GM10248 (cell line): Measurements from ENCODE around the gene ANTXR1.

Experiments used
- CTCF ChIA-PET: fragments of 300-600 bp; sonication (Branson Sonifier 250); formaldehyde crosslinking; extraction: SDS; loops from one replicate; lab custom pipeline; 2021; ENCODE audit warnings: antibody characterized with exemption; lab: Yijun Ruan, JAX
- POLR2A ChIA-PET: fragments of 350-650 bp; sonication (Branson Sonifier 250); formaldehyde crosslinking; extraction: SDS; loops from one replicate; lab custom pipeline; 2020; ENCODE audit warnings: antibody characterized with exemption; lab: Yijun Ruan, JAX
- DNase-seq: peaks from one replicate; pipeline ENCODE4 v3.0.0; 2012; ENCODE audit errors: extremely low spot score
- TF ChIP-seq, protein P1 (sequence below): IDR thresholded peaks from 2 replicates; pipeline ENCODE4 v1.5.1; 2012; ENCODE audit warnings: mild to moderate bottlenecking, low read depth; ENCODE audit errors: extremely low read depth, missing control alignments, control extremely low read depth

Gene ANTXR1

DNA sequence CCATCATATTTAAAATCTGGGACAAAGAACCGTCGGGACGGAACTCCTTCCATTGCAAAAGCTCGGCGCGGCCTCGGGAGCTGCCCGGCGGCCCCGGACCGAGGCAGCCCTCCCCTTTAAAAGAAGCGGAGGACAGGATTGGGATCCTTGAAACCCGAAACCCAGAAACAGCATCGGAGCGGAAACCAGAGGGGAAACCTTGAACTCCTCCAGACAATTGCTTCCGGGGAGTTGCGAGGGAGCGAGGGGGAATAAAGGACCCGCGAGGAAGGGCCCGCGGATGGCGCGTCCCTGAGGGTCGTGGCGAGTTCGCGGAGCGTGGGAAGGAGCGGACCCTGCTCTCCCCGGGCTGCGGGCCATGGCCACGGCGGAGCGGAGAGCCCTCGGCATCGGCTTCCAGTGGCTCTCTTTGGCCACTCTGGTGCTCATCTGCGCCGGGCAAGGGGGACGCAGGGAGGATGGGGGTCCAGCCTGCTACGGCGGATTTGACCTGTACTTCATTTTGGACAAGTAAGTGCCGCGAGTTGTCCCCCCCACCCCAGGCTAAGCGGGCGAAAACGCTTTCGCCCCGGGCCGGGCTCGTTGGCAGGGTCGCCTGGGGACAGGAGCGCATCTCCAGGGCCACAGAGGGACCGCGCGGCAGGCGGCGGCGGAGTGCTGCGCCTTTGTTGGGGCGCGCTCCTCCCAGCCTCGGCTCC lies at the start of gene ANTXR1:
TSS of gene ANTXR1 (plus strand) at position 38 of the 698 bp plus-strand sequence. CDS start at position 359, 321 bp downstream.
- POLR2A ChIA-PET, result no interaction called here
- peak; percentile 29 for DNase-seq
- CTCF ChIA-PET, result interaction anchor here (0.9 to 1.2 kb wide), 3 partner anchors 9 to 546 kb away, joined by 3 read pairs; partner anchors contain the start of genes APLF and FBXO48
- TF ChIP-seq, protein P1, sequence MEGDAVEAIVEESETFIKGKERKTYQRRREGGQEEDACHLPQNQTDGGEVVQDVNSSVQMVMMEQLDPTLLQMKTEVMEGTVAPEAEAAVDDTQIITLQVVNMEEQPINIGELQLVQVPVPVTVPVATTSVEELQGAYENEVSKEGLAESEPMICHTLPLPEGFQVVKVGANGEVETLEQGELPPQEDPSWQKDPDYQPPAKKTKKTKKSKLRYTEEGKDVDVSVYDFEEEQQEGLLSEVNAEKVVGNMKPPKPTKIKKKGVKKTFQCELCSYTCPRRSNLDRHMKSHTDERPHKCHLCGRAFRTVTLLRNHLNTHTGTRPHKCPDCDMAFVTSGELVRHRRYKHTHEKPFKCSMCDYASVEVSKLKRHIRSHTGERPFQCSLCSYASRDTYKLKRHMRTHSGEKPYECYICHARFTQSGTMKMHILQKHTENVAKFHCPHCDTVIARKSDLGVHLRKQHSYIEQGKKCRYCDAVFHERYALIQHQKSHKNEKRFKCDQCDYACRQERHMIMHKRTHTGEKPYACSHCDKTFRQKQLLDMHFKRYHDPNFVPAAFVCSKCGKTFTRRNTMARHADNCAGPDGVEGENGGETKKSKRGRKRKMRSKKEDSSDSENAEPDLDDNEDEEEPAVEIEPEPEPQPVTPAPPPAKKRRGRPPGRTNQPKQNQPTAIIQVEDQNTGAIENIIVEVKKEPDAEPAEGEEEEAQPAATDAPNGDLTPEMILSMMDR, result no peak

DNA sequence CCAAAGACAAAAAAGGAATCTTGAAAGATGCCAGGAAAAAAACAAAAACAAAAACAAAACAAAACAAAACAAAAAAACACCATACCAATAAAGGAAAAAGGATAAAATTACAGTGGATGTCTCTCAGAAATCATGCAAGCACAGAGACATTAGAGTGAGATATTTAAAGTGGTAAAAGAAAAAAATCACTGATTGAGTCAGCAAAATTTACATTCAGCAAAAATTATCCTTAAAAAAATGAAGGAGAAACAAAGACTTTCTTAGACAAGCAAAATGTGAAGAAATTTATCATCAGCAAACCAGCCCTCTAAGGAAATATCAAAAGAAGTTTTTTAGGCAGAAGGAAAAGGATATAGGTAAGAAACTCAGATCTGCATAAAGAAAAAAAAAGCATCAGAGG lies 48.7 kb upstream of the ANTXR1 start:
- TF ChIP-seq, protein P1, result no peak
- ChIA-PET POLR2A (no interaction called here), CTCF (no interaction called here)
- DNase-seq, result no peak

DNA sequence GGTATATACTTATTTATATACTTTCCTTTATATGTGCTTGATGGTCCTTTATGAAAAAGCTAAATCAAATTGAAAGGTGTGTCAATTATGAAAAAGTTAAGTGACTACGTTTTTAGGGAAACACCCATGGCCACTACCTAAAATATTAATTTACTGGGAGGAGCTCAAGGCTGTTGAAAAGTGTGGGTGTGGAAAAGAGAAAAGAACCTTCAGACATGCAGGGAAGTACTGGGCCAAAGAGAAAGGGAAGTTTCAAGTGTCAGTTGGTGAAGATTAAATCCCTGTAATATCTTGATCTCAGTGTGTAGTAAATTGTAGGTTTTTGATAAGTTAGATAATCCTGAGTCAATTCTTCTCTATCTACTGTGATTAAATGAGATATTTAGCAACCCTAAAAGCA lies 44.8 kb upstream of the ANTXR1 start:
- POLR2A ChIA-PET, result no interaction called here
- DNase-seq, result no peak
- TF ChIP-seq, protein P1, result no peak
- CTCF ChIA-PET, result no interaction called here

DNA sequence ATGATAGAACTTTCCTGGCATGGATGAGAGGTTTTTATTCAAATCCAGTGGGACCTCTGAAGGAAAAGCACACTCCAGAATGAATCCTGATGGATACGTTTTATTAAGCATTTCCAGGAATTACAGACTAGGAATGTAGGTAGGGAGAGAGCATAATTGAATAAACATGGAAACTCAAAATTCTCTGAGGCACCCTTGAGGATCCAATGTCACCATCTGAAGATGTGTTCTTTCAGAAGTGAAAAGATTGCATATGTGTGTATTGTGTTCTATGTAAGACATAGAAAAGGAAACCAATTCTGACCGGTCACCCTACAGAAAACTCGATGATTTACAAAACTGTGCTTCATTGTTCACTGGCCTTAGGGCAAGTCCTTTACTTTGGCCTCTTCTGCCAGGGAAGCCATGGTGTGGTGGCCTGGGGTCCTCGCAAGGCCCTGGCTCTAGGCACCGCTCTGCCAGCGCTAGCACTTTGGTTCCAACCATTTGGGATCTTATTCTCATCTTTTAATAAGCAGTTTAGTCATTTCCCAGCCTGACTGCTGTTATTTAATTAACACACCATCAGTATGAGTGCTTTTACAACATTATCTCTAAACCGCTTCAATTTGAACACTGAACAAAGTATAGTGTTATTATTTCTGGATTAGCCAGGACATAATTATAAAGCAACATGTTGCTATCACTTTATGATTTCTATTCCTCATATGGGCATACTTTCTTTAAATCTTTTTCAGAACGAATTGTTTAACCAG lies 43.1 kb upstream of the ANTXR1 start:
- TF ChIP-seq, protein P1, result no peak

DNA sequence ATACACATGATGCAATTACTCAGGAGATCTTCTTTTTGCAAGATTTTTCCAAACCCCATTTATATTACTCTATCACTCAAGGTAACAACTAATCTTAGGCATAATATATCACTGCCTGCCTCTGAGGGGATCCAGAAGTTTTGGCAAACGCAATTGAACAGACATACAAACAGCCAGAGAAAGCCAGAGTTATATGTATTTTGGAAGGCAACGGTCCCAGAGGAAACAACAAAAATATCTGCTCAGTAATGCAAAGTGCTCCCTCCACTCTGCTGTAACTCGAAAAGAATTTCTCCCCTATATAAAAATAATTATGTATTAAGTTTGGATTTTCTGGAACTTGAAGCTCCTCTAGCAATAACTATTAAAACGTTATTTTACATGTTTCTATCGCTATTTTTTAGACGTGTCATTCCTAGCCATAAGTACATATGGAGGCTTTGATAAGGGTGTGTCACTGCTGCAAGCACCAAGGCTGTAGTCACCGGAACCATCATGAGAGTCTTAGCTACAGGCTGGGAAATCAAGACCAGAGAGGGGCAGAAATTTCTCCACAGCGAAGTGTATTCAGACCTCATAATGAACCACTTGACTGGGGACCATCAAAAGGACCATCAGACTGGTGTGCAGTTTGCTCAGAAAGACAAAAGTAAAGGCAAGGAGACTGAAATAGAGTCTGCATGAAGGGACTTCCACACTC lies 42.3 kb upstream of the ANTXR1 start:
- ChIA-PET CTCF (no interaction called here), POLR2A (no interaction called here)
- DNase-seq, result no peak
- TF ChIP-seq, protein P1, result no peak

More for the DNA sequence above, 43.1 kb upstream of the ANTXR1 start:
- no peak for DNase-seq
- ChIA-PET CTCF (no interaction called here), POLR2A (no interaction called here)

DNA sequence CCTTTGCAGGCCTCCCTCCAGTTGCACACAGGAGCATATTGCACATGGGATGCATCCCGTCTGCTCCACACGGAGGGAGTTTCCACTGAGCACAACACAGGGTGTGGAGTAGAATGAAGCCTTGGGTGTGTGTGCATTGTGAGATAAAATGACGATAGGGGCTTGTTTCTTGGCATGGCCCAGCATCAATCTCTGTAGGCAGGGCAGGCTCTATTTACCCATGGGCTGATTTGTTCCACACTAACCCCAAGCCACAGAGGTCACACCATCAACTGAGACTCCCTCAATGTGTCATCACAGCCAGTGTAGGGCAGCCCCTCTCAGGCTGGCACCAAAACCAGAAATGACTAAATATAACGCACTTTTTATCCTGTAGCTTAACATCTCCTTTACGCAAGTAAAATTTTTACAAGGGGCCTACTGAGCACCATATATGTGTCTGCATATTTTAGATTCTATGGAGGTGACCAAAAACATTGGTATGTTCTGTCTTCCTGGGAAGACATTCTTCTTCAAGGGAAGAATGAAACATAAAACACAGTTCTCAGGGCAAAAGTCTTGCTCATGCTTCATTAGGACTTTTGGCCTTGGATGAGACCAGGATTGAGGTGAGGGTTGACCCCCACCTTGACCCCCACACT lies 41.3 kb upstream of the ANTXR1 start:
- DNase-seq, result no peak
- TF ChIP-seq, protein P1, result no peak
- ChIA-PET CTCF (no interaction called here), POLR2A (no interaction called here)
